Tibial nerve (tissue), 4 donors: Measurements from ENCODE around the gene TNNC1. TPM values are rescaled to one million over a fixed set of nuclear protein-coding genes. Genes with fewer than 3 reads are reported as not detected.

Source experiments
- DNase-seq, 2 donors: peaks; one replicate each; pipeline ENCODE4 v3.0.0-alpha.2; 2019; ENCODE audit warnings: low spot score in 2 of 2
- H3K27ac ChIP-seq, 4 donors: fragments of 200-600 bp; sonication (generic) in 3 of 4; one replicate each; pipeline ENCODE4 v1.5.1; 2017 to 2019; ENCODE audit warnings: mild to moderate bottlenecking in 1 of 4
- H3K27me3 ChIP-seq, 2 donors: fragments of 200-600 bp; sonication (generic) in 1 of 2; one replicate each; pipeline versions ENCODE4 v1.5.1 to v1.6.0; 2017 to 2019
- H3K36me3 ChIP-seq, 3 donors: fragments of 200-600 bp; sonication (generic); one replicate each; pipeline ENCODE4 v1.5.1; 2018 to 2019
- H3K4me1 ChIP-seq, 4 donors: fragments of 200-600 bp; sonication (generic) in 3 of 4; one replicate each; pipeline ENCODE4 v1.5.1; 2017 to 2019
- H3K4me3 ChIP-seq, 4 donors: fragments of 200-600 bp; sonication (generic) in 3 of 4; one replicate each; pipeline ENCODE4 v1.5.1; 2017 to 2019; ENCODE audit warnings: mild to moderate bottlenecking in 1 of 4, moderate library complexity in 1 of 4
- H3K9me3 ChIP-seq, 4 donors: fragments of 200-600 bp; sonication (generic) in 3 of 4; one replicate each; pipeline ENCODE4 v1.5.1; 2017 to 2019
- CTCF ChIP-seq, 5 experiments: fragments of 200-600 bp in 3 of 5; fragments of 450-650 bp in 2 of 5; sonication (generic) in 3 of 5; IDR thresholded peaks; one replicate each; pipeline ENCODE4 v1.5.1; 2016 to 2019; ENCODE audit warnings: antibody characterized with exemption in 5 of 5, mild to moderate bottlenecking in 3 of 5, moderate library complexity in 2 of 5
- EP300 ChIP-seq, 2 donors: sonication (generic); formaldehyde crosslinking; IDR thresholded peaks; one replicate each; pipeline ENCODE4 v1.6.1; 2017; ENCODE audit warnings: antibody characterized with exemption in 2 of 2, mild to moderate bottlenecking in 1 of 2
- POLR2A ChIP-seq, 2 donors: fragments of 450-650 bp; IDR thresholded peaks; one replicate each; pipeline ENCODE4 v1.6.1; 2017; ENCODE audit warnings: antibody characterized with exemption in 2 of 2, mild to moderate bottlenecking in 2 of 2, moderate library complexity in 2 of 2
- WGBS, 2 donors: methylation state at CpG; one replicate each; pipeline ENCODE4 v1.1.5; 2018; 5-methylcytosine and 5-hydroxymethylcytosine counted together
- total RNA-seq, 4 donors: library from RNA; depleted of rRNA; stranded (reverse); fragments of >200 nt; gene quantifications; one replicate each; pipeline ENCODE4 v1.1.0, GENCODE V29; 2016

TNNC1 gene
- total RNA-seq, 4 donors from 2014 or later = 235 to 624 (median 535) TPM

DNA sequence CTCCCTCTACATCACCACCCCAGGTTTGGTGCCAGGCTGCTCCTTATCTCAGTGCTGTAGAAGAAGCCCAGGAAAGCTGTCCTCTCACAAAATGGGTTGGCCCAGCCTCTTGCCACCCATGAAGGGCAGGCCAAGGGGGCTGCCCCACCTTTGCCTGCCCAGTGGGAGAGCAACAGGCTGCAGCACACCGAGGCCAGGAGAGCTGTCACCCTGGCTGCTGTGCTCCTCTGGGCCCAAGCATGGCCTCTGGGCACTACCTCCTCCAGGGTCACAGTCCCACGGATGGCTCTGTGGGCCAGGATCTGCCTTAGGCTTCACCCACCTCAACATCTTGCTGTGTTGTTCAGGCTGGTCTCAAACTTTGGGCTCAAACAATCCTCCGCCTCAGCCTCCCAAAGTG, 34.9 kb upstream of the TNNC1 start:
- TF ChIP-seq EP300 (IDR thresholded peaks at IDR 0.05) (no peak), CTCF (IDR thresholded peaks at IDR 0.05) (no peak), POLR2A (IDR thresholded peaks at IDR 0.05) (no peak)
- no peaks in the 10 kb centered on the region for H3K27me3 ChIP-seq
- H3K36me3 ChIP-seq = peaks cover 9 to 87% (median 44%) of the 10 kb centered on the region in 3 donors
- H3K9me3 ChIP-seq = no peaks in the 10 kb centered on the region
- peak overlapping the region in 1 of 4 donors; percentile 65 for H3K27ac ChIP-seq
- no peak overlapping the region for H3K4me3 ChIP-seq
- 89 to 94% methylated on average over 3 of the region's 3 CpGs for WGBS, 2 donors
- no peak for DNase-seq
- peaks cover 0 to 75% (median 24%) of the 10 kb centered on the region in 4 donors for H3K4me1 ChIP-seq

GRCh38 chr3:52487788-52488691, 34.2 kb upstream of the TNNC1 start:
- DNase-seq = no peak
- H3K4me3 ChIP-seq = no peak overlapping the region
- H3K4me1 ChIP-seq = peaks cover 0 to 75% (median 31%) of the 10 kb centered on the region in 4 donors
- peak overlapping the region in 1 of 4 donors; percentile 65 for H3K27ac ChIP-seq
- no peaks in the 10 kb centered on the region for H3K27me3 ChIP-seq
- WGBS, 2 donors = 95 to 97% methylated on average over 52 to 59 of the region's 59 CpGs
- TF ChIP-seq CTCF (IDR thresholded peaks at IDR 0.05) (no peak), EP300 (IDR thresholded peaks at IDR 0.05) (no peak), POLR2A (IDR thresholded peaks at IDR 0.05) (no peak)
- no peaks in the 10 kb centered on the region for H3K9me3 ChIP-seq
- peaks cover 9 to 85% (median 44%) of the 10 kb centered on the region in 3 donors for H3K36me3 ChIP-seq

GRCh38 chr3:52487050-52487787, 33.4 kb upstream of the TNNC1 start:
- no peak for TF ChIP-seq EP300 (IDR thresholded peaks at IDR 0.05)
- no peak for TF ChIP-seq CTCF (IDR thresholded peaks at IDR 0.05)
- TF ChIP-seq POLR2A (IDR thresholded peaks at IDR 0.05) = no peak
- Histone ChIP-seq H3K9me3 (no peaks in the 10 kb centered on the region), H3K27me3 (no peaks in the 10 kb centered on the region), H3K4me3 (no peak overlapping the region), H3K36me3 (peaks cover 9 to 85% (median 44%) of the 10 kb centered on the region in 3 donors), H3K4me1 (peaks cover 0 to 75% (median 29%) of the 10 kb centered on the region in 4 donors), H3K27ac (peak overlapping the region in 2 of 4 donors; percentile 83 to 86)
- 89 to 92% methylated on average over 29 to 31 of the region's 31 CpGs for WGBS, 2 donors
- no peak for DNase-seq

GRCh38 chr3:52484680-52485461, 31.0 kb upstream of the TNNC1 start:
- DNase-seq = no peak
- no peaks in the 10 kb centered on the region for H3K9me3 ChIP-seq
- 58 to 67% methylated on average over 9 to 10 of the region's 10 CpGs for WGBS, 2 donors
- TF ChIP-seq EP300 (IDR thresholded peaks at IDR 0.05) (peak in 1 of 2 donors; percentile 47), POLR2A (IDR thresholded peaks at IDR 0.05) (no peak), CTCF (IDR thresholded peaks at IDR 0.05) (no peak)
- no peaks in the 10 kb centered on the region for H3K27me3 ChIP-seq
- H3K4me1 ChIP-seq = peaks cover 0 to 75% (median 31%) of the 10 kb centered on the region in 4 donors
- H3K27ac ChIP-seq = peak overlapping the region; percentile 24 to 86 (median 70)
- no peak overlapping the region for H3K4me3 ChIP-seq
- H3K36me3 ChIP-seq = peaks cover 9 to 85% (median 27%) of the 10 kb centered on the region in 3 donors
